H1 (cell line): Measurements from ENCODE around the gene SHMT2. TPM values are rescaled to one million over a fixed set of nuclear protein-coding genes. Genes with fewer than 3 reads are reported as not detected.

Experiments
- CTCF ChIA-PET: fragments of 300-600 bp; sonication (Branson Sonifier 250); formaldehyde crosslinking; loops from one replicate; lab custom pipeline; 2021; ENCODE audit not compliant: partially characterized antibody; lab: Charles Lee
- POLR2A ChIA-PET: fragments of 300-600 bp; sonication (Branson Sonifier 250); formaldehyde crosslinking; loops from one replicate; lab custom pipeline; 2021; ENCODE audit warnings: inconsistent platforms; ENCODE audit not compliant: partially characterized antibody; lab: Charles Lee
- DNase-seq, 2 experiments: peaks; one replicate each; pipeline versions ENCODE4 v3.0.0 to v3.0.0-alpha.2; 2010 to 2022; ENCODE audit warnings: low spot score in 2 of 2, low read depth in 1 of 2, mixed read lengths in 1 of 2
- FAIRE-seq: peaks from 2 replicates; lab custom pipeline; 2011; peaks lifted over from hg19 to GRCh38; lab: Jason Lieb, UNC
- H2AFZ ChIP-seq: 2 replicates; pipeline ENCODE4 v1.8.1; 2012; ENCODE audit warnings: low read length, inconsistent platforms
- H2AK5ac ChIP-seq: 2 replicates; pipeline ENCODE4 v1.6.1; 2013; ENCODE audit warnings: low read depth, low read length
- H2BK120ac ChIP-seq: replicated peaks from 2 replicates; pipeline ENCODE3; 2013; ENCODE audit warnings: low read depth, low read length, inconsistent platforms
- H2BK12ac ChIP-seq: 2 replicates; pipeline ENCODE4 v1.6.1; 2013; ENCODE audit warnings: low read depth, low read length
- H2BK15ac ChIP-seq: 2 replicates; pipeline ENCODE4 v1.6.1; 2013; ENCODE audit warnings: low read length
- H2BK20ac ChIP-seq: 2 replicates; pipeline ENCODE4 v1.6.1; 2013; ENCODE audit warnings: low read length
- H2BK5ac ChIP-seq: 2 replicates; pipeline ENCODE4 v1.6.1; 2013; ENCODE audit warnings: low read depth, low read length
- H3K14ac ChIP-seq: 2 replicates; pipeline ENCODE4 v1.6.1; 2013; ENCODE audit warnings: inconsistent platforms; ENCODE audit not compliant: insufficient read length
- H3K18ac ChIP-seq: 2 replicates; pipeline ENCODE4 v1.6.1; 2013; ENCODE audit warnings: low read length; ENCODE audit errors: extremely low read depth
- H3K23ac ChIP-seq: 2 replicates; pipeline ENCODE4 v1.6.1; 2013; ENCODE audit warnings: inconsistent platforms; ENCODE audit not compliant: insufficient read length
- H3K23me2 ChIP-seq: 2 replicates; pipeline ENCODE4 v1.6.1; 2013; ENCODE audit warnings: low read depth, low read length
- H3K27ac ChIP-seq: 2 replicates; pipeline ENCODE4 v1.6.1; 2011; ENCODE audit warnings: low read depth, low read length, inconsistent platforms
- H3K27me3 ChIP-seq, 4 experiments: replicated peaks in 1 of 4; 1 replicate in 1 of 4; 2 replicates in 3 of 4; pipeline versions ENCODE4 v1.6.1 to v1.8.1; 2011 to 2013; ENCODE audit warnings: low read length in 3 of 4, mild to moderate bottlenecking in 3 of 4, inconsistent platforms in 2 of 4, mixed read lengths in 2 of 4, moderate library complexity in 1 of 4; ENCODE audit not compliant: control insufficient read depth in 3 of 4, insufficient read depth in 3 of 4; ENCODE audit errors: extremely low read depth in 1 of 4
- H3K36me3 ChIP-seq, 4 experiments: 2 replicates each; pipeline versions ENCODE4 v1.6.1 to v1.8.1; 2011 to 2013; ENCODE audit warnings: mild to moderate bottlenecking in 4 of 4, low read length in 3 of 4, moderate library complexity in 2 of 4, control low read depth in 1 of 4, inconsistent platforms in 1 of 4; ENCODE audit not compliant: insufficient read depth in 4 of 4, control insufficient read depth in 2 of 4
- H3K4ac ChIP-seq: replicated peaks from 2 replicates; pipeline ENCODE3; 2013; ENCODE audit warnings: low read length, low read depth, mixed read lengths, inconsistent platforms; ENCODE audit not compliant: insufficient read length
- H3K4me1 ChIP-seq, 4 experiments: replicated peaks in 1 of 4; 1 replicate in 1 of 4; 2 replicates in 3 of 4; pipeline versions ENCODE4 v1.6.1 to v1.8.1; 2011 to 2013; ENCODE audit warnings: low read length in 3 of 4, inconsistent platforms in 2 of 4, mixed read lengths in 1 of 4; ENCODE audit not compliant: insufficient read depth in 4 of 4, control insufficient read depth in 3 of 4
- H3K4me2 ChIP-seq, 2 experiments: 2 replicates each; pipeline versions ENCODE4 v1.6.1 to v1.8.1; 2011 to 2013; ENCODE audit warnings: low read depth in 2 of 2, low read length in 2 of 2, control low read depth in 1 of 2, inconsistent platforms in 1 of 2, mild to moderate bottlenecking in 1 of 2; ENCODE audit not compliant: insufficient read depth in 1 of 2
- H3K4me3 ChIP-seq, 4 experiments: fragments of 200-600, 300-600 bp in 1 of 4; sonication (generic), shearing (Covaris generic), sonication (Bioruptor Twin) in 1 of 4; 2 replicates each; pipeline versions ENCODE4 v1.5.1 to v1.8.1; 2011 to 2016; ENCODE audit warnings: low read length in 4 of 4, low read depth in 3 of 4, control low read depth in 2 of 4, inconsistent platforms in 2 of 4, mild to moderate bottlenecking in 2 of 4, mixed read lengths in 1 of 4, moderate library complexity in 1 of 4; ENCODE audit not compliant: insufficient read depth in 2 of 4; ENCODE audit errors: extremely low read depth in 1 of 4
- H3K56ac ChIP-seq: replicated peaks from 2 replicates; pipeline ENCODE3; 2013; ENCODE audit warnings: low read depth, mild to moderate bottlenecking, mixed read lengths, low read length, inconsistent platforms; ENCODE audit not compliant: insufficient read length
- H3K79me1 ChIP-seq: 2 replicates; pipeline ENCODE4 v1.6.1; 2013; ENCODE audit warnings: low read depth, low read length, control low read depth
- H3K79me2 ChIP-seq, 2 experiments: 2 replicates each; pipeline versions ENCODE4 v1.6.1 to v1.8.1; 2012 to 2013; ENCODE audit warnings: low read length in 2 of 2, mild to moderate bottlenecking in 2 of 2, inconsistent platforms in 1 of 2; ENCODE audit not compliant: insufficient read depth in 2 of 2, control insufficient read depth in 1 of 2
- H3K9ac ChIP-seq, 4 experiments: replicated peaks in 1 of 4; 1 replicate in 1 of 4; 2 replicates in 3 of 4; pipeline versions ENCODE4 v1.6.1 to v1.8.1; 2011 to 2013; ENCODE audit warnings: low read depth in 3 of 4, low read length in 3 of 4, control low read depth in 2 of 4, mild to moderate bottlenecking in 2 of 4, moderate library complexity in 2 of 4, inconsistent platforms in 1 of 4; ENCODE audit errors: extremely low read depth in 1 of 4
- H3K9me3 ChIP-seq, 2 experiments: 2 replicates each; pipeline versions ENCODE4 v1.6.1 to v1.8.1; 2012 to 2013; ENCODE audit warnings: mild to moderate bottlenecking in 2 of 2, moderate library complexity in 2 of 2, control low read depth in 1 of 2, inconsistent platforms in 1 of 2, low read depth in 1 of 2, low read length in 1 of 2, mixed read lengths in 1 of 2; ENCODE audit not compliant: insufficient read depth in 2 of 2
- H4K20me1 ChIP-seq, 2 experiments: replicated peaks in 1 of 2; 2 replicates each; pipeline versions ENCODE3 to v1.8.1; 2011 to 2013; ENCODE audit warnings: inconsistent platforms in 2 of 2, low read length in 2 of 2, mild to moderate bottlenecking in 1 of 2; ENCODE audit not compliant: insufficient read depth in 2 of 2, control insufficient read depth in 1 of 2
- H4K5ac ChIP-seq: 2 replicates; pipeline ENCODE4 v1.6.1; 2013; ENCODE audit warnings: low read length, low read depth, mixed read lengths, inconsistent platforms; ENCODE audit not compliant: insufficient read length
- H4K8ac ChIP-seq: 2 replicates; pipeline ENCODE4 v1.8.0; 2013; ENCODE audit warnings: mild to moderate bottlenecking, moderate library complexity, low read length, inconsistent platforms; ENCODE audit not compliant: insufficient read depth; ENCODE audit errors: extremely low read depth
- H4K91ac ChIP-seq: replicated peaks from 2 replicates; pipeline ENCODE3; 2013; ENCODE audit warnings: low read length, mixed read lengths, inconsistent platforms; ENCODE audit not compliant: insufficient read length
- MAX ChIP-seq: IDR thresholded peaks from 2 replicates; pipeline ENCODE4 v1.6.1; 2012; ENCODE audit warnings: inconsistent platforms
- SAP30 ChIP-seq: fragments of 300-600 bp; sonication (generic); IDR thresholded peaks from 2 replicates; pipeline ENCODE4 v1.7.1; 2012; ENCODE audit warnings: low read length, moderate library complexity, mild to moderate bottlenecking, inconsistent platforms; ENCODE audit not compliant: insufficient read depth, insufficient replicate concordance
- SP1 ChIP-seq: IDR thresholded peaks from 2 replicates; pipeline ENCODE4 v1.6.1; 2011; ENCODE audit warnings: low read depth, low read length
- SP2 ChIP-seq: IDR thresholded peaks from 2 replicates; pipeline ENCODE4 v1.6.1; 2012; ENCODE audit warnings: mild to moderate bottlenecking, low read length, inconsistent platforms
- SUZ12 ChIP-seq: fragments of 200-600 bp; sonication (generic); IDR thresholded peaks from 2 replicates; pipeline ENCODE4 v1.6.1; 2012; ENCODE audit warnings: mild to moderate bottlenecking, inconsistent platforms, low read length, moderate library complexity, mixed read lengths
- USF2 ChIP-seq: IDR thresholded peaks from 2 replicates; pipeline ENCODE4 v1.6.1; 2011; ENCODE audit warnings: low read length, improper control_type of control experiment
- WGBS, 2 experiments: shearing (Covaris generic) in 1 of 2; methylation state at CpG; one replicate each; pipeline versions ENCODE4 v1.1.6 to v1.1.7; 2013 to 2015; ENCODE audit warnings: low lambda C conversion rate in 2 of 2, mixed read lengths in 2 of 2, inconsistent platforms in 1 of 2, low coverage in 1 of 2, missing lambda C conversion rate in 1 of 2; ENCODE audit not compliant: insufficient replicate concordance in 2 of 2, insufficient coverage in 1 of 2, insufficient read length in 1 of 2; ENCODE audit errors: extremely low coverage in 1 of 2, missing lambda C conversion rate in 1 of 2; 5-methylcytosine and 5-hydroxymethylcytosine counted together
- polyA plus RNA-seq, 7 experiments: library from polyadenylated mRNA; depleted of rRNA in 3 of 7; stranded (reverse) in 5 of 7; unstranded in 2 of 7; fragments of >200 nt in 5 of 7; fragments of 200-250 nt in 2 of 7; gene quantifications; 1 replicate in 5 of 7; 2 replicates in 1 of 7; 4 replicates in 1 of 7; pipeline versions ENCODE4 v1.2.1 to v1.2.3, GENCODE V29; 2011 to 2013; ENCODE audit warnings: missing spikeins in 2 of 7, mixed read lengths in 2 of 7
- total RNA-seq: library from RNA; stranded (reverse); fragmentation: NEBNext Ultra II Directional; extraction: Animal tissue kit (Norgen Biotek cat#: 25700); gene quantifications from 2 replicates; pipeline ENCODE4 v1.2.1, GENCODE V29; 2021

Gene SHMT2
- total and polyA plus RNA-seq, 2 of the 8 experiments (the other 6 are each of a cell fraction or from before 2014, with no cell fraction given) = 274 to 520 TPM

GRCh38 chr12:57223191-57224165 lies 6.0 kb upstream of the SHMT2 start:
- Histone ChIP-seq H4K20me1 (peaks cover 7 to 24% of the 10 kb centered on the region in 2 experiments), H3K4me2 (no peak overlapping the region; a peak in 1 of 4 replicates), H2BK120ac (no peak overlapping the region), H3K27ac (no peak overlapping the region), H2BK5ac (peak overlapping the region; percentile 77; the same call in 1 of the 2 replicates), H4K8ac (peak overlapping the region; percentile 3; the same call in 1 of the 2 replicates), H3K4me1 (peaks cover 4 to 51% (median 33%) of the 10 kb centered on the region in 4 experiments), H3K27me3 (peaks cover 66 to 92% (median 89%) of the 10 kb centered on the region in 4 experiments), H3K9ac (no peak overlapping the region), H2AFZ (no peak overlapping the region), H3K9me3 (no peaks in the 10 kb centered on the region), H3K23me2 (peaks cover 7% of the 10 kb centered on the region), H2BK20ac (0 out of 2 replicates have a peak overlapping the region, but pooled peaks have one; percentile 82), H3K14ac (no peak overlapping the region), H3K36me3 (no peaks in the 10 kb centered on the region), H2BK12ac (peak overlapping the region; percentile 93; the same call in 1 of the 2 replicates), H3K23ac (no peak overlapping the region), H3K4me3 (no peak overlapping the region), H3K79me1 (no peaks in the 10 kb centered on the region), H2BK15ac (peak overlapping the region; percentile 75; the same call in 1 of the 2 replicates), H4K91ac (peak overlapping the region; percentile 19), H3K18ac (no peak overlapping the region), H2AK5ac (peak overlapping the region; percentile 86; the same call in 1 of the 2 replicates), H3K4ac (no peak overlapping the region), H3K79me2 (no peaks in the 10 kb centered on the region), H4K5ac (no peak overlapping the region), H3K56ac (no peak overlapping the region)
- FAIRE-seq (peak; percentile 32), DNase-seq (no peak)
- 80% methylated on average over 22 of the region's 22 CpGs; no CpG with 5 or more reads in 1 of the 2 experiments for WGBS, 2 experiments
- TF ChIP-seq USF2 (no peak), SUZ12 (peak; percentile 21; the same call in 1 of the 2 replicates), SP2 (no peak), SP1 (no peak), SAP30 (no peak), MAX (no peak)
- ChIA-PET CTCF (interaction anchor here (0.6 to 13.4 kb wide), 17 partner anchors 9 to 323 kb away, joined by 3 to 527 read pairs (median 3); partner anchors contain the start of genes INHBE and STAC3), POLR2A (interaction anchor here (0.8 to 22.1 kb wide), 6 partner anchors 7 to 237 kb away, joined by 3 to 852 read pairs (median 13); partner anchors contain the start of genes INHBE, NXPH4, SHMT2 and STAC3)
